A673 (cell line): ENCODE measurements around the gene MOCOS. TPM values are rescaled to one million over a fixed set of nuclear protein-coding genes. Genes with fewer than 3 reads are reported as not detected.

Source experiments
- BruUV-seq: library from RNA; stranded (reverse); fragments of 400-500 nt; replicated peaks from 2 replicates; lab custom pipeline; 2021; lab: Mats Ljungman, UMichigan
- CTCF ChIA-PET: fragments of 300-600 bp; sonication (Branson Sonifier 250); formaldehyde crosslinking; loops from one replicate; lab custom pipeline; 2022; ENCODE audit warnings: antibody characterized with exemption; lab: Charles Lee
- POLR2A ChIA-PET: fragments of 300-600 bp; sonication (Branson Sonifier 250); formaldehyde crosslinking; loops from one replicate; lab custom pipeline; 2022; ENCODE audit warnings: antibody characterized with exemption; ENCODE audit not compliant: low non-redundant PET; lab: Charles Lee
- DNase-seq: peaks from one replicate; pipeline ENCODE4 v3.0.0-alpha.2; 2015; ENCODE audit warnings: low spot score
- H3K27ac ChIP-seq: fragments of 200-600 bp; sonication (generic); 2 replicates; pipeline ENCODE4 v1.5.1; 2016; ENCODE audit warnings: mixed run types, low read depth, mild to moderate bottlenecking, mixed read lengths, antibody characterized with exemption, low read length; ENCODE audit not compliant: poor library complexity, severe bottlenecking
- H3K27me3 ChIP-seq: fragments of 200-600 bp; sonication (generic); replicated peaks from 2 replicates; pipeline ENCODE4 v1.6.1; 2017; ENCODE audit warnings: mixed run types, low read depth, mild to moderate bottlenecking, mixed read lengths, antibody characterized with exemption, low read length; ENCODE audit not compliant: insufficient read depth, poor library complexity
- H3K36me3 ChIP-seq: fragments of 200-600 bp; sonication (generic); 2 replicates; pipeline ENCODE4 v1.6.1; 2016; ENCODE audit warnings: mixed run types, mild to moderate bottlenecking, mixed read lengths, antibody characterized with exemption, low read length; ENCODE audit not compliant: insufficient read depth, poor library complexity, severe bottlenecking
- H3K4me1 ChIP-seq: fragments of 200-600 bp; sonication (generic); 2 replicates; pipeline ENCODE4 v1.6.1; 2017; ENCODE audit warnings: mixed run types, mild to moderate bottlenecking, mixed read lengths, antibody characterized with exemption, low read length; ENCODE audit not compliant: insufficient read depth, poor library complexity, severe bottlenecking
- H3K4me3 ChIP-seq: fragments of 200-600 bp; sonication (generic); 2 replicates; pipeline ENCODE4 v1.5.1; 2016; ENCODE audit warnings: low read depth, mixed run types, mild to moderate bottlenecking, mixed read lengths, low read length; ENCODE audit not compliant: poor library complexity, severe bottlenecking
- H3K9me3 ChIP-seq: fragments of 200-600 bp; sonication (generic); 2 replicates; pipeline ENCODE4 v1.6.1; 2016; ENCODE audit warnings: mixed run types, low read depth, mild to moderate bottlenecking, mixed read lengths, antibody characterized with exemption, low read length; ENCODE audit not compliant: poor library complexity, severe bottlenecking
- EZH2 ChIP-seq: fragments of 200-600 bp; sonication (generic); IDR thresholded peaks from 2 replicates; pipeline ENCODE4 v1.6.1; 2017; ENCODE audit warnings: borderline replicate concordance, low read depth, mild to moderate bottlenecking, mixed read lengths, antibody characterized with exemption, low read length; ENCODE audit not compliant: poor library complexity, severe bottlenecking
- intact Hi-C: fragments of 100-400 bp; cut with micrococcal nuclease; formaldehyde crosslinking; loops from one replicate; pipeline ENCODE4 v1.10.0; 2022; ENCODE audit not compliant: unreplicated experiment
- total RNA-seq: library from RNA; stranded (reverse); gene quantifications from 2 replicates; pipeline ENCODE4 v1.2.3, GENCODE V29; 2021
- TF ChIP-seq, protein P1 (sequence below): fragments of 300-800, 200-600 bp; sonication (generic); conservative IDR thresholded peaks from 2 replicates; pipeline ENCODE4 v1.5.1; 2017; ENCODE audit warnings: low read depth, mild to moderate bottlenecking, antibody characterized with exemption, low read length, moderate library complexity, mixed read lengths

Gene MOCOS
- total RNA-seq, 1 experiment from 2014 or later: not detected

DNA sequence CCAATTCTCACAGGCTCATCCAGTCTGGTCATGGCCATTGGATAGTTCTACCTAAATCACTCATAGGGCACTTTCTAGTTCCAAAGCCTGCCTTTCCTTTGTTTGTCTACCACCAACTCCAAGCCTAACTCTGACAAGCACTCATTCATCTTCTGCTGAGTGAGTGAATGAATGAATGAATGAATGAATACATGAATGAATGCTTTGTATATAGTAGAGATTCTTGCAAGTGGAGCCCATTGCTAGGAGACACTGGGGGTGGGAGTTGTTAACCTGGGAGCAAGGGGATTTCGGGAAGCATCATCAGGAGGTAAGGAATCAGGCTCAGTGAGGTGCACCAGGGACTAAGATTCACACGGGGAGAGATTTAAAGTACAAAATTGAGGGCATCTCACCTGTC lies 3.3 kb upstream of the MOCOS start:
- POLR2A ChIA-PET: no interaction called here
- intact Hi-C loops: no loop called here
- Histone ChIP-seq H3K27me3 (peaks cover 19% of the 10 kb centered on the region), H3K27ac (no peak overlapping the region), H3K9me3 (no peaks in the 10 kb centered on the region), H3K4me1 (peaks cover 5% of the 10 kb centered on the region), H3K36me3 (no peaks in the 10 kb centered on the region), H3K4me3 (no peak overlapping the region)
- DNase-seq: no peak
- no peak for TF ChIP-seq EZH2
- TF ChIP-seq, protein P1, sequence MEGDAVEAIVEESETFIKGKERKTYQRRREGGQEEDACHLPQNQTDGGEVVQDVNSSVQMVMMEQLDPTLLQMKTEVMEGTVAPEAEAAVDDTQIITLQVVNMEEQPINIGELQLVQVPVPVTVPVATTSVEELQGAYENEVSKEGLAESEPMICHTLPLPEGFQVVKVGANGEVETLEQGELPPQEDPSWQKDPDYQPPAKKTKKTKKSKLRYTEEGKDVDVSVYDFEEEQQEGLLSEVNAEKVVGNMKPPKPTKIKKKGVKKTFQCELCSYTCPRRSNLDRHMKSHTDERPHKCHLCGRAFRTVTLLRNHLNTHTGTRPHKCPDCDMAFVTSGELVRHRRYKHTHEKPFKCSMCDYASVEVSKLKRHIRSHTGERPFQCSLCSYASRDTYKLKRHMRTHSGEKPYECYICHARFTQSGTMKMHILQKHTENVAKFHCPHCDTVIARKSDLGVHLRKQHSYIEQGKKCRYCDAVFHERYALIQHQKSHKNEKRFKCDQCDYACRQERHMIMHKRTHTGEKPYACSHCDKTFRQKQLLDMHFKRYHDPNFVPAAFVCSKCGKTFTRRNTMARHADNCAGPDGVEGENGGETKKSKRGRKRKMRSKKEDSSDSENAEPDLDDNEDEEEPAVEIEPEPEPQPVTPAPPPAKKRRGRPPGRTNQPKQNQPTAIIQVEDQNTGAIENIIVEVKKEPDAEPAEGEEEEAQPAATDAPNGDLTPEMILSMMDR: no peak
- CTCF ChIA-PET: no interaction called here
- no TSS peak for BruUV-seq

DNA sequence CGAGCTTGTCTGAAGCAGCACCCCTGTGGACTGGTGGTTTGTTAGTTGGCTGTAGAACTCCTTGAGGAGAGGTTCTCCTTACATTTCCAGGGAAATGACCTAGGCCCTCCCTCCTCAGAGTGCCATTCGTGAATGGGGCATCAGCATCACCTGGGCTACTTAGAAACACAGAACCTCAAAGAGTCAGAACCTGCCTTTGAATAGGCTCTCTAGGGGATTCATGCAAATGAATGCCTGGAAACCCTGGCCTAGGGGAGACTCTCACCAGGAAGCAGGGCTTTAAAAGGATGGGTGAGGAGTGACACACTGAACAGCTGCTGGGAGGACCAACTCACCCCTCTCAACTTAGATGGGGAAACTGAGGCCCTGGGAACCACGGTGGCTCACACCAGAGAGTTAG lies 2.1 kb upstream of the MOCOS start:
- BruUV-seq: no TSS peak
- H3K4me1 ChIP-seq: peaks cover 5% of the 10 kb centered on the region
- ChIA-PET POLR2A (no interaction called here), CTCF (no interaction called here)
- no peak for DNase-seq
- no peaks in the 10 kb centered on the region for H3K9me3 ChIP-seq
- TF ChIP-seq, protein P1: no peak
- TF ChIP-seq EZH2: no peak
- no peak overlapping the region for H3K4me3 ChIP-seq
- no peaks in the 10 kb centered on the region for H3K36me3 ChIP-seq
- no peak overlapping the region for H3K27ac ChIP-seq
- intact Hi-C loops: no loop called here
- peaks cover 22% of the 10 kb centered on the region for H3K27me3 ChIP-seq

DNA sequence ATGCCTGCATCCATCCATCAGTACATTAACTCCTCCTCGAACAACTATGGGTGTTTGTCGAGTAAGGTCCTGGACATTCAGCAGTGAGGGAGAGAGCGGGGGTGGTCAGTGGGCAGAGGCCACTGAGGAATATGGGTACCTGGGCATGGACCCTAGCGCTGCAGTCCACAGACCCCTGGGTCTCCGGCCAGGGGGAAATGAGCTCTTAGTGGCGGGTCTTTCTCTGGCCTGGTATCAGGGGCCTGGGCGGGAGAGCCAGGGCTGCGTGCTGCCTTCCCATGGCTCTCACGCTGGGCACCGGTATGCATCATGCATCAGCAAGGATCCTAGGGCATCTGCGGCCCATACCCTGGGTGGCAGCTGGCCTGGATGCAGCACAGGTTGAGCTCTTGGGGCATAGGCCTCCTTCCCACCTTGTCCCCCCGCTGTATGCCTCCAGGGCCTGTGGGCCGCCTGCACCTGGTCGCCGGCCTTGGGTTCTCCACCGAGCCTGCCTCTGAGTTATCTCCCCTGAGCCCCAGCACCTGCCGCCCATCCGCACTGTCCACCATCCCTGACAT lies 1.3 kb upstream of the MOCOS start:
- CTCF ChIA-PET: no interaction called here
- Histone ChIP-seq H3K36me3 (no peaks in the 10 kb centered on the region), H3K4me1 (peaks cover 5% of the 10 kb centered on the region), H3K27me3 (peaks cover 22% of the 10 kb centered on the region), H3K9me3 (no peaks in the 10 kb centered on the region), H3K27ac (no peak overlapping the region), H3K4me3 (no peak overlapping the region)
- no TSS peak for BruUV-seq
- no peak for DNase-seq
- intact Hi-C loops: no loop called here
- POLR2A ChIA-PET: interaction anchor here (0.6 kb wide), 2 partner anchors 25 to 234 kb away, joined by 3 to 7 read pairs; no protein-coding TSS in a partner anchor
- no peak for TF ChIP-seq EZH2
- TF ChIP-seq, protein P1: no peak
